H1 (cell line): ENCODE results near the gene CAMK2A. TPM values are rescaled to one million over a fixed set of nuclear protein-coding genes. Genes with fewer than 3 reads are reported as not detected.

ENCODE experiments used
- CTCF ChIA-PET: fragments of 300-600 bp; sonication (Branson Sonifier 250); formaldehyde crosslinking; loops from one replicate; lab custom pipeline; 2021; ENCODE audit not compliant: partially characterized antibody; lab: Charles Lee
- POLR2A ChIA-PET: fragments of 300-600 bp; sonication (Branson Sonifier 250); formaldehyde crosslinking; loops from one replicate; lab custom pipeline; 2021; ENCODE audit warnings: inconsistent platforms; ENCODE audit not compliant: partially characterized antibody; lab: Charles Lee
- DNase-seq, 2 experiments: peaks; one replicate each; pipeline versions ENCODE4 v3.0.0 to v3.0.0-alpha.2; 2010 to 2022; ENCODE audit warnings: low spot score in 2 of 2, low read depth in 1 of 2, mixed read lengths in 1 of 2
- FAIRE-seq: peaks from 2 replicates; lab custom pipeline; 2011; peaks lifted over from hg19 to GRCh38; lab: Jason Lieb, UNC
- H2AFZ ChIP-seq: 2 replicates; pipeline ENCODE4 v1.8.1; 2012; ENCODE audit warnings: low read length, inconsistent platforms
- H2AK5ac ChIP-seq: 2 replicates; pipeline ENCODE4 v1.6.1; 2013; ENCODE audit warnings: low read depth, low read length
- H2BK120ac ChIP-seq: replicated peaks from 2 replicates; pipeline ENCODE3; 2013; ENCODE audit warnings: low read depth, low read length, inconsistent platforms
- H2BK12ac ChIP-seq: 2 replicates; pipeline ENCODE4 v1.6.1; 2013; ENCODE audit warnings: low read depth, low read length
- H2BK15ac ChIP-seq: 2 replicates; pipeline ENCODE4 v1.6.1; 2013; ENCODE audit warnings: low read length
- H2BK20ac ChIP-seq: 2 replicates; pipeline ENCODE4 v1.6.1; 2013; ENCODE audit warnings: low read length
- H2BK5ac ChIP-seq: 2 replicates; pipeline ENCODE4 v1.6.1; 2013; ENCODE audit warnings: low read depth, low read length
- H3K14ac ChIP-seq: 2 replicates; pipeline ENCODE4 v1.6.1; 2013; ENCODE audit warnings: inconsistent platforms; ENCODE audit not compliant: insufficient read length
- H3K18ac ChIP-seq: 2 replicates; pipeline ENCODE4 v1.6.1; 2013; ENCODE audit warnings: low read length; ENCODE audit errors: extremely low read depth
- H3K23ac ChIP-seq: 2 replicates; pipeline ENCODE4 v1.6.1; 2013; ENCODE audit warnings: inconsistent platforms; ENCODE audit not compliant: insufficient read length
- H3K23me2 ChIP-seq: 2 replicates; pipeline ENCODE4 v1.6.1; 2013; ENCODE audit warnings: low read depth, low read length
- H3K27ac ChIP-seq: 2 replicates; pipeline ENCODE4 v1.6.1; 2011; ENCODE audit warnings: low read depth, low read length, inconsistent platforms
- H3K27me3 ChIP-seq, 4 experiments: replicated peaks in 1 of 4; 1 replicate in 1 of 4; 2 replicates in 3 of 4; pipeline versions ENCODE4 v1.6.1 to v1.8.1; 2011 to 2013; ENCODE audit warnings: low read length in 3 of 4, mild to moderate bottlenecking in 3 of 4, inconsistent platforms in 2 of 4, mixed read lengths in 2 of 4, moderate library complexity in 1 of 4; ENCODE audit not compliant: control insufficient read depth in 3 of 4, insufficient read depth in 3 of 4; ENCODE audit errors: extremely low read depth in 1 of 4
- H3K36me3 ChIP-seq, 4 experiments: 2 replicates each; pipeline versions ENCODE4 v1.6.1 to v1.8.1; 2011 to 2013; ENCODE audit warnings: mild to moderate bottlenecking in 4 of 4, low read length in 3 of 4, moderate library complexity in 2 of 4, control low read depth in 1 of 4, inconsistent platforms in 1 of 4; ENCODE audit not compliant: insufficient read depth in 4 of 4, control insufficient read depth in 2 of 4
- H3K4ac ChIP-seq: replicated peaks from 2 replicates; pipeline ENCODE3; 2013; ENCODE audit warnings: low read length, low read depth, mixed read lengths, inconsistent platforms; ENCODE audit not compliant: insufficient read length
- H3K4me1 ChIP-seq, 4 experiments: replicated peaks in 1 of 4; 1 replicate in 1 of 4; 2 replicates in 3 of 4; pipeline versions ENCODE4 v1.6.1 to v1.8.1; 2011 to 2013; ENCODE audit warnings: low read length in 3 of 4, inconsistent platforms in 2 of 4, mixed read lengths in 1 of 4; ENCODE audit not compliant: insufficient read depth in 4 of 4, control insufficient read depth in 3 of 4
- H3K4me2 ChIP-seq, 2 experiments: 2 replicates each; pipeline versions ENCODE4 v1.6.1 to v1.8.1; 2011 to 2013; ENCODE audit warnings: low read depth in 2 of 2, low read length in 2 of 2, control low read depth in 1 of 2, inconsistent platforms in 1 of 2, mild to moderate bottlenecking in 1 of 2; ENCODE audit not compliant: insufficient read depth in 1 of 2
- H3K4me3 ChIP-seq, 4 experiments: fragments of 200-600, 300-600 bp in 1 of 4; sonication (generic), shearing (Covaris generic), sonication (Bioruptor Twin) in 1 of 4; 2 replicates each; pipeline versions ENCODE4 v1.5.1 to v1.8.1; 2011 to 2016; ENCODE audit warnings: low read length in 4 of 4, low read depth in 3 of 4, control low read depth in 2 of 4, inconsistent platforms in 2 of 4, mild to moderate bottlenecking in 2 of 4, mixed read lengths in 1 of 4, moderate library complexity in 1 of 4; ENCODE audit not compliant: insufficient read depth in 2 of 4; ENCODE audit errors: extremely low read depth in 1 of 4
- H3K56ac ChIP-seq: replicated peaks from 2 replicates; pipeline ENCODE3; 2013; ENCODE audit warnings: low read depth, mild to moderate bottlenecking, mixed read lengths, low read length, inconsistent platforms; ENCODE audit not compliant: insufficient read length
- H3K79me1 ChIP-seq: 2 replicates; pipeline ENCODE4 v1.6.1; 2013; ENCODE audit warnings: low read depth, low read length, control low read depth
- H3K79me2 ChIP-seq, 2 experiments: 2 replicates each; pipeline versions ENCODE4 v1.6.1 to v1.8.1; 2012 to 2013; ENCODE audit warnings: low read length in 2 of 2, mild to moderate bottlenecking in 2 of 2, inconsistent platforms in 1 of 2; ENCODE audit not compliant: insufficient read depth in 2 of 2, control insufficient read depth in 1 of 2
- H3K9ac ChIP-seq, 4 experiments: replicated peaks in 1 of 4; 1 replicate in 1 of 4; 2 replicates in 3 of 4; pipeline versions ENCODE4 v1.6.1 to v1.8.1; 2011 to 2013; ENCODE audit warnings: low read depth in 3 of 4, low read length in 3 of 4, control low read depth in 2 of 4, mild to moderate bottlenecking in 2 of 4, moderate library complexity in 2 of 4, inconsistent platforms in 1 of 4; ENCODE audit errors: extremely low read depth in 1 of 4
- H3K9me3 ChIP-seq, 2 experiments: 2 replicates each; pipeline versions ENCODE4 v1.6.1 to v1.8.1; 2012 to 2013; ENCODE audit warnings: mild to moderate bottlenecking in 2 of 2, moderate library complexity in 2 of 2, control low read depth in 1 of 2, inconsistent platforms in 1 of 2, low read depth in 1 of 2, low read length in 1 of 2, mixed read lengths in 1 of 2; ENCODE audit not compliant: insufficient read depth in 2 of 2
- H4K20me1 ChIP-seq, 2 experiments: replicated peaks in 1 of 2; 2 replicates each; pipeline versions ENCODE3 to v1.8.1; 2011 to 2013; ENCODE audit warnings: inconsistent platforms in 2 of 2, low read length in 2 of 2, mild to moderate bottlenecking in 1 of 2; ENCODE audit not compliant: insufficient read depth in 2 of 2, control insufficient read depth in 1 of 2
- H4K5ac ChIP-seq: 2 replicates; pipeline ENCODE4 v1.6.1; 2013; ENCODE audit warnings: low read length, low read depth, mixed read lengths, inconsistent platforms; ENCODE audit not compliant: insufficient read length
- H4K8ac ChIP-seq: 2 replicates; pipeline ENCODE4 v1.8.0; 2013; ENCODE audit warnings: mild to moderate bottlenecking, moderate library complexity, low read length, inconsistent platforms; ENCODE audit not compliant: insufficient read depth; ENCODE audit errors: extremely low read depth
- H4K91ac ChIP-seq: replicated peaks from 2 replicates; pipeline ENCODE3; 2013; ENCODE audit warnings: low read length, mixed read lengths, inconsistent platforms; ENCODE audit not compliant: insufficient read length
- CBX8 ChIP-seq: fragments of 300-800, 300-1000 bp; sonication (generic); IDR thresholded peaks from 2 replicates; pipeline ENCODE4 v1.7.1; 2016; ENCODE audit warnings: low read depth, low read length, borderline replicate concordance
- KDM1A ChIP-seq: fragments of 200-600, 300-600 bp; sonication (generic); IDR thresholded peaks from 2 replicates; pipeline ENCODE4 v1.7.1; 2016; ENCODE audit warnings: mild to moderate bottlenecking, low read length, borderline replicate concordance
- POU5F1 ChIP-seq: IDR thresholded peaks from 2 replicates; pipeline ENCODE4 v1.6.1; 2011; ENCODE audit warnings: low read depth, mild to moderate bottlenecking, low read length, moderate library complexity
- RNF2 ChIP-seq: fragments of 200-900, 300-1000 bp; sonication (generic); IDR thresholded peaks from 2 replicates; pipeline ENCODE4 v1.7.1; 2016; ENCODE audit warnings: borderline replicate concordance, low read depth, mild to moderate bottlenecking, antibody characterized with exemption, low read length; ENCODE audit not compliant: poor library complexity, severe bottlenecking; ENCODE audit errors: missing control alignments
- TEAD4 ChIP-seq: IDR thresholded peaks from 2 replicates; pipeline ENCODE4 v1.6.1; 2012; ENCODE audit warnings: low read depth, low read length, inconsistent platforms, mixed read lengths
- WGBS, 2 experiments: shearing (Covaris generic) in 1 of 2; methylation state at CpG; one replicate each; pipeline versions ENCODE4 v1.1.6 to v1.1.7; 2013 to 2015; ENCODE audit warnings: low lambda C conversion rate in 2 of 2, mixed read lengths in 2 of 2, inconsistent platforms in 1 of 2, low coverage in 1 of 2, missing lambda C conversion rate in 1 of 2; ENCODE audit not compliant: insufficient replicate concordance in 2 of 2, insufficient coverage in 1 of 2, insufficient read length in 1 of 2; ENCODE audit errors: extremely low coverage in 1 of 2, missing lambda C conversion rate in 1 of 2; 5-methylcytosine and 5-hydroxymethylcytosine counted together
- polyA plus RNA-seq, 7 experiments: library from polyadenylated mRNA; depleted of rRNA in 3 of 7; stranded (reverse) in 5 of 7; unstranded in 2 of 7; fragments of >200 nt in 5 of 7; fragments of 200-250 nt in 2 of 7; gene quantifications; 1 replicate in 5 of 7; 2 replicates in 1 of 7; 4 replicates in 1 of 7; pipeline versions ENCODE4 v1.2.1 to v1.2.3, GENCODE V29; 2011 to 2013; ENCODE audit warnings: missing spikeins in 2 of 7, mixed read lengths in 2 of 7
- total RNA-seq: library from RNA; stranded (reverse); fragmentation: NEBNext Ultra II Directional; extraction: Animal tissue kit (Norgen Biotek cat#: 25700); gene quantifications from 2 replicates; pipeline ENCODE4 v1.2.1, GENCODE V29; 2021
- TF ChIP-seq, protein P1 (sequence below): IDR thresholded peaks from 2 replicates; pipeline ENCODE4 v1.6.1; 2012; ENCODE audit warnings: low read length, inconsistent platforms

CAMK2A gene
- total and polyA plus RNA-seq, 2 of the 8 experiments (the other 6 are each of a cell fraction or from before 2014, with no cell fraction given), result 0.20 to 0.28 TPM

DNA sequence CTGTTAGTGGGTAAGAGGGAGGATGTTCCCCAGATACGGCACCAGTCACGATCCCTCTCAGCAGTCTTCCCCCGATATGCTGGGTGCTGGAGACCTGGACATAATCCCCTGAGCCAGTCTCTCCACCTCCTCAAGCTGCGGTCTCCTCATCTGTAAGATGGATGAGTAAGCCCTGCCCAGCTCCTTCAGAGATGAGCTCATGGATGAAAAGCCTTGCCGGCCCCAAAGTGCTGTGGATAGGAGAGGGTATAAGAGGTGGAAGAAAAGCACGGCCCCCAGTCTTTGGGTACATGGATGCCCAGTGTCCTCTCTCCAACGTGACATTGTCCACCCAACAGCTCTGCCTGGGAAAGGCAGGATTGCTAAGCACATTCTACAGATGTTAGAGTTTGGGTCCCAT is 4.5 kb downstream of the CAMK2A start:
- H4K20me1 ChIP-seq, result peaks cover 0 to 9% of the 10 kb centered on the region in 2 experiments
- no peak overlapping the region for H3K14ac ChIP-seq
- FAIRE-seq (no peak), DNase-seq (no peak)
- H3K9me3 ChIP-seq, result no peaks in the 10 kb centered on the region
- H4K91ac ChIP-seq, result no peak overlapping the region
- H3K4me1 ChIP-seq, result peaks cover 0 to 3% (median 0%) of the 10 kb centered on the region in 4 experiments; a peak in 2 of 7 replicates
- H3K4ac ChIP-seq, result no peak overlapping the region
- no peak overlapping the region for H3K56ac ChIP-seq
- H3K79me2 ChIP-seq, result no peaks in the 10 kb centered on the region
- CTCF ChIA-PET, result interaction anchor here (0.9 kb wide), 1 partner anchor 58 kb away, joined by 3 read pairs; no protein-coding TSS in a partner anchor
- H3K23ac ChIP-seq, result no peak overlapping the region
- no peak overlapping the region for H2BK5ac ChIP-seq
- POLR2A ChIA-PET, result no interaction called here
- H3K36me3 ChIP-seq, result no peaks in the 10 kb centered on the region
- no peak overlapping the region for H3K4me3 ChIP-seq
- no peak overlapping the region for H3K27ac ChIP-seq
- H3K23me2 ChIP-seq, result no peaks in the 10 kb centered on the region; the same call in 1 of the 2 replicates
- no peak overlapping the region for H2AFZ ChIP-seq
- no peaks in the 10 kb centered on the region for H3K79me1 ChIP-seq
- no peak overlapping the region for H2BK15ac ChIP-seq
- H3K27me3 ChIP-seq, result no peaks in the 10 kb centered on the region; a peak in 1 of 7 replicates
- H3K18ac ChIP-seq, result no peak overlapping the region
- no peak overlapping the region for H2BK120ac ChIP-seq
- H4K8ac ChIP-seq, result no peak overlapping the region
- WGBS, 2 experiments, result 91% methylated on average over 7 of the region's 7 CpGs; no CpG with 5 or more reads in 1 of the 2 experiments
- H2AK5ac ChIP-seq, result no peak overlapping the region
- no peak overlapping the region for H3K4me2 ChIP-seq
- H2BK12ac ChIP-seq, result no peak overlapping the region
- no peak overlapping the region for H3K9ac ChIP-seq
- no peak overlapping the region for H2BK20ac ChIP-seq
- H4K5ac ChIP-seq, result no peak overlapping the region
- TF ChIP-seq TEAD4, result no peak
- TF ChIP-seq CBX8, result no peak
- no peak for TF ChIP-seq RNF2
- no peak for TF ChIP-seq KDM1A
- TF ChIP-seq, protein P1, sequence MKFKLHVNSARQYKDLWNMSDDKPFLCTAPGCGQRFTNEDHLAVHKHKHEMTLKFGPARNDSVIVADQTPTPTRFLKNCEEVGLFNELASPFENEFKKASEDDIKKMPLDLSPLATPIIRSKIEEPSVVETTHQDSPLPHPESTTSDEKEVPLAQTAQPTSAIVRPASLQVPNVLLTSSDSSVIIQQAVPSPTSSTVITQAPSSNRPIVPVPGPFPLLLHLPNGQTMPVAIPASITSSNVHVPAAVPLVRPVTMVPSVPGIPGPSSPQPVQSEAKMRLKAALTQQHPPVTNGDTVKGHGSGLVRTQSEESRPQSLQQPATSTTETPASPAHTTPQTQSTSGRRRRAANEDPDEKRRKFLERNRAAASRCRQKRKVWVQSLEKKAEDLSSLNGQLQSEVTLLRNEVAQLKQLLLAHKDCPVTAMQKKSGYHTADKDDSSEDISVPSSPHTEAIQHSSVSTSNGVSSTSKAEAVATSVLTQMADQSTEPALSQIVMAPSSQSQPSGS, result no peak
- no peak for TF ChIP-seq POU5F1
